ENCODE data around the gene STRN4.

The STRN4 gene

DNA sequence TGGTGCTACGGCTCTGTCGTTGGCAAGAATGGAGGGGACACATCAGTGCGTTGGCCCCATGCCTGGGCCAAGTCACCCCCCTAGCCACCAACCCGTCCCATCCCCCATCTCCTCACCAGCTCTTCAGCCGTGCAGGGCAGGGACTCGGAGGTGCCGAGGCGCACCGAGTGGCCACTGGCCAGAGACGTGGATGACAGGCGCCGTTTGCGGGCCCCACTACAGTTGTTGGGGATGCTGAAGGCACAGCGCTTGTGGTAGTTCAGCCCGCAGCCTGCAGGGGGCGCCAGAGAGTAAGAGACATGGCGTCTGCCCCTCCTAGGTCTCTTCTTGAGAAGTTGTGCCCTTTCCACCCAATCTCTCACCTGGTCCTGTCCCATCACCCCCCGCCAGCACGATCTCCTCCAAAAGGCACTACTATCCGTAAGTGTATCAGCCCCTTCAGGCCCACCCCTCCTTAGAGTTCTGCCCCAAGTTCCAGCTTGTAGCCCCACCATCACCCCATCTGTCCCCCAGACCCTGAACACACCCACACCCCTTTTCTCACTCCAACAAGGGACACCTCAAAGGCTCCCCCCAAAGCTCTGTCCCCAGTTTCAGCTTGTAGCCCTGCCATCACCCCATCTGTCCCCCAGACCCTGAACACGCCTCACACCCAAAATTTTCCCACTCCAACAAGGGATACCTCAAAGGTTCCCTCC, 41.7 kb downstream of the STRN4 start:
- no peak for DNase-seq

DNA sequence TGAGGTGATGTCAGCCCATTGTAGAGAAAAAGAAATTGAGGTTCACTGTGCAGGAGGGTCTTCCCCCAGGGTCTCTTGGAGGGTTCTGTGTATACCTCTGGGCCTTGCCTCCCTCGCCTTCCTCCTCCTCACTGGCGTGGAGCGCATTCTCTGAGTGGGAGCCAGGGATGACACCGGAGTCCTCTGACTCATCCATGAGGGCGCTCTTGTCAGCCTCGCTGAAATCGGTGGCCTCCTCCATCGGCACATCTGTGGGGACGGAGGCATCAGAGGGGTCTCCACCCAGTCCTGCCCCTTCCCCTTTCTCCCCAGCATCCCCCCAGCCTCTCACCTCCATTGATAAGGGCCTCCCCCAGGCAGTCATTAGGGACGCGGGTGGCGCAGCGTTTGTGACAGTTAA, 45.5 kb downstream of the STRN4 start:
- no peak for DNase-seq

- DNase-seq: no peak
Observed at GRCh38 chr19:46698395-46699321, 47.6 kb downstream of the STRN4 start.

DNA sequence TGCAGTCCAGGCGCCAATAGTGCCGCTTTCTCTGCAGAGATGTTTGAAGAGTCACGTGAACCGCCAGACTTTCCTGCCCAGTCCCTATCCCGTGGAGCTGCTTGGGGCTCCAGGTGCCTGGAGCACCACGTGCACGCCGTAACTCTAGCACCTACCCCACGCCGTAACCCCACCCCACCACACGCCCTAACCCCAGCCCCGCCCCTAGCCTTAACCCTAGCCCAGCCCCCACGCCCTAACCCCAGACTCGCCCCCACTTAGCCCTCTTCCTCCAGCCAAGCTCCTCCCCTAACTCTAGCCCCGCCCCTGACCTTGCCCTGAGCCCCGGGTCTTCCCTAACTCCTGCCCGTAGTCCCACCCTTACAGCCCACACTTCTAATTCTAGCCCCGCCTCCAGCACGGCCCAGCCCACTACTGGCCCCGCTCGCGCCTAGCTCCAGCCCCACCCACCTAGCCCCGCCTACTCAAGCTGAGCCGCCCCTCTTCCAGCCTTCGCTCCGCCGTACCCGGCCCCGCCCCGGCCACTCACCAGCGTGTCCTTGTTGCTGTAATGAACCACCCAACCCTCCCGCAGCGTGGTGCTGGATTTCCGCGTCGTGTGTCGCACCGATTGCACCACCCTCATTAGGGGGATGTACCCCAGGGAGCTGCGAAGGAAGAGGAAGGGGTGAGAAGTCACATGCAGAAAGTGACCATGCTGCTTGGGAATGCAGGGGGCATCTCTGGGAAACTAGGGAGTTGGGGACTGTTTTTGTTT, 48.9 kb downstream of the STRN4 start:
- DNase-seq: no peak

DNA sequence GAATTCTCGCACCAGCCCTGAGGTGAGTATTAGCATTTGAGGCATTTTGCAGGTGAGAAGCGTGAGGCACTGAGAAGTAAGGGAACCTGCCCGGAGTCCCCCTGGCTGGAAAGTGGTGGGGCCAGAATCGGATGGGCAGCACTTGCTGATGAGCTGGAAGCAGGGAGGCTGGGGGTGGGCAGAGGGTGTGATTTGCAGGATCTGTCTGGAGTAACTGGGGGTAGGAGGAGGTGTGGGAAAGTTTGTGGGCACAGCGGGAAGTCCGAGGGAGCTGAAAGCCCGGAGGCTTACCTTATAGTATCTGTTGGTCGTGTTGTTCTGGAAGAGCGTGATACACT, 49.4 kb downstream of the STRN4 start:
- no peak for DNase-seq

- no peak for DNase-seq
Observed at GRCh38 chr19:46696052-46696451, 50.2 kb downstream of the STRN4 start.

GRCh38 chr19:46693760-46694159, 52.5 kb downstream of the STRN4 start:
- DNase-seq: no peak

DNA sequence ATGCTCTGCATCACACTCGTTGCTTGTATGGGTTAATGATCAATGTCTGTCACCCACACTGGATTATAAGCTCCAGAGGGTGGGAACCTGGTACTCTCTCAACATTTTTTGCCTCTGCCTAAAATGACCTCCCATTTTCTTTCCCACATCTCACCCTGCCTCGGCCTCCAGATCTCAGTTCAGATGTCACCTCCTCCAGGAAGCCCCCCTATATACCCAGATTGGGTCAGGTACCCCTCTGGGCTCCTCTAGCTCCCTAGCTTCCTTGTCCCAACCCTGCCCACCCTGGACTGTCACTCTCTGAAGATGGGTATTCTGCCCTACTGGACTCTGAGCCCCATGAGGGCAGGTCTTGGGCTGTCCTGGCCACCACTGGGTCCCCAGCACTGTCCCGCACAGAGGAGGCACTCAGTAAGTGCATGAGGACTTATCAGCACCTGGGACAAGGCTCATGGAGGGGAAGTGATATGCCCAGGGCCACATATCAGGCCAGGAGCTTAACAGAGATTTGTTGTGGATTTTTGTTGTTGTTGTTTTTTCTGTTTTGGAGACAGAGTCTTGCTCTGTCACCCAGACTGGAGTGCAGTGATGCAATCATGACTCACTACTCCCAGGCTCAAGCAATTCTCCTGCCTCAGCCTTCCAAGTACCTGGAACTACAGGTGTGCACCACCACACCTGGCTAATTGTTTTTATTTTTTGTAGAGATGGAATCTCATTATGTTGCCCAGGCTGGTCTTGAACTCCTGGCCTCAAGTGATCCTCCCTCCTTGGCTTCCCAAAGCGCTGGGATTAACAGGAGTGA, 53.1 kb downstream of the STRN4 start:
- no peak for DNase-seq

- no peak for DNase-seq
Observed at GRCh38 chr19:46691948-46692347, 54.3 kb downstream of the STRN4 start.

DNA sequence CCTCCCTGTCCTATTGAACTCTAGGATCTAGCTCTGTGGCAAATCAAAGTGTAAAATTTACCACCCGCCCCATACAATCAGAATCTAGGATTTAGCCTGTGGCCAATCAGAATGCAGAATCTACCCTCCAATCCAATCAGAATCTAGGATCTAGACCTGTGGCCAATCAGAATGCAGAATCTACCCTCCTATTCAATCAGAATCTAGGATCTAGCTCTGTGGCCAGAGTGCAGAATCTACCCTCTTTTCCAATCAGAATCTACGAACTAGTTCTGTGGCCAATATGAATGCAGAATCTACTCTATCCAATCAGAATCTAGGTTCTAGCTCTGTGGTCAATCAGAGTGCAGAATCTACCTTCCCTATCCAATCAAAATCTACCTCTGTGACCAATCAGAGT, 55.1 kb downstream of the STRN4 start:
- DNase-seq: no peak

GRCh38 chr19:46689358-46689757, 56.9 kb downstream of the STRN4 start:
- DNase-seq: no peak

- no peak for DNase-seq
Observed at GRCh38 chr19:46687438-46688145, 58.7 kb downstream of the STRN4 start.

DNA sequence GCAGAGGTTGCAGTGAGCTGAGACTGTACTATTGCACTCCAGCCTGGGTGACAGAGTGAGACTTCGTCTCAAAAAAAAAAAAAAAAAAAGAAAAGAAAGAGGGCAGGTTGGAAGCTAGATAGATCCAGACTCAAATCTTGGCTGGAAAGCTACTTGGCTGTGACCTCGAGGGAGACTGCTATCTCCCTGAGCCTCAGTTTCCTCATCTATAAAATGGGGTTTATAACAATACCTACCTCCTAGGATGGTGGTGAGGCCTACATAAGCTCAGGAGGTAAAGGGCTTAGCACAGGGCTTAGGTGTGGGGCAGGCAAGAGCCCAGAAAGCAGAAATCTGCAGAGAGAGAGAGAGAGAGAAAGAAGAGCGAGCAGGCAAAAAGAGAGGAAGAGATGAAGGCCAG, 61.1 kb downstream of the STRN4 start:
- no peak for DNase-seq

- no peak for DNase-seq
Observed at GRCh38 chr19:46678110-46678732, 68.0 kb downstream of the STRN4 start.

GRCh38 chr19:46674416-46675178, 71.7 kb downstream of the STRN4 start:
- DNase-seq: no peak

DNA sequence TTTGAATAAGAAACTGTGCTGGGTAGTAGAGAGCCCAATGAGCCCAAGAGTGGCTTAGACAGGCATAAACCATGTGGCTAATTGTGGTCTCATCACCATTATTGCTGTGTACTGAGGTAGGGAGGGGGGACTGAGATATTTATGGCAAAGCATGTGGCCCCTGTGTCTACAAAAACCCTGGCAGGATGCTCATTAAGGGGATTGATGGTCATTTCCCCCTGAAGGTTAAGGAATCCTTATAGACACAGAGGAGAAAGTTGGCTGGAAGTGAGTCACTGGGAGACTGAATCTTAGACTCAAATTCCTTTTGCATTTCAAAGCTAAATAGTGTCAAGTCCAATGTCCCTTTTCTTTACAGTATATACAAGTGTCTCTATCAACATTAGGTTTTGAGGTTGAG, 75.4 kb downstream of the STRN4 start:
- no peak for DNase-seq
